K562 (cell line): ENCODE data around the gene TSR3. TPM values are rescaled to one million over a fixed set of nuclear protein-coding genes. Genes with fewer than 3 reads are reported as not detected.

ENCODE experiments used
- ATAC-seq: fragments of 200-7000 bp; cut with Tn5 transposase; 3 replicates; pipeline ENCODE4 v1.9.1; 2020; ENCODE audit warnings: moderate library complexity
- BruUV-seq: library from RNA; stranded (reverse); fragments of 400-500 nt; replicated peaks from 2 replicates; lab custom pipeline; 2021; lab: Mats Ljungman, UMichigan
- CTCF ChIA-PET: fragments of 300-600 bp; formaldehyde crosslinking; extraction: SDS; loops from one replicate; lab custom pipeline; 2021; ENCODE audit warnings: low intra/inter-chr PET ratio; lab: Yijun Ruan, JAX
- POLR2A ChIA-PET: fragments of 300-600, 350-650 bp; sonication (Branson Sonifier 250); formaldehyde crosslinking; extraction: SDS; loops from one replicate; lab custom pipeline; 2021; ENCODE audit warnings: antibody characterized with exemption, inconsistent platforms; lab: Yijun Ruan, JAX
- DNase-seq, 4 experiments: peaks; one replicate each; pipeline versions ENCODE4 v3.0.0 to v3.0.0-alpha.2; 2011 to 2018; ENCODE audit warnings: low spot score in 3 of 4, mixed read lengths in 3 of 4; ENCODE audit errors: extremely low read depth in 1 of 4
- FAIRE-seq: peaks from 2 replicates; lab custom pipeline; 2011; peaks lifted over from hg19 to GRCh38; lab: Jason Lieb, UNC
- H2AFZ ChIP-seq: 2 replicates; pipeline ENCODE4 v1.6.0; 2011; ENCODE audit warnings: low read depth, low read length, control low read depth, inconsistent platforms
- H3K27ac ChIP-seq: fragments of 200-600 bp; 3 replicates; pipeline ENCODE4 v1.8.0; 2011; ENCODE audit warnings: low read depth, mild to moderate bottlenecking, control low read depth, inconsistent platforms, low read length, moderate library complexity, mixed read lengths; ENCODE audit errors: extremely low read depth
- H3K27me3 ChIP-seq, 2 experiments: fragments of 300-600 bp in 1 of 2; 2 replicates in 1 of 2; 3 replicates in 1 of 2; pipeline versions ENCODE4 v1.6.0 to v1.8.0; 2011; ENCODE audit warnings: inconsistent platforms in 2 of 2, low read length in 2 of 2, mild to moderate bottlenecking in 1 of 2, mixed read lengths in 1 of 2, moderate library complexity in 1 of 2; ENCODE audit not compliant: control insufficient read depth in 2 of 2, insufficient read depth in 2 of 2
- H3K36me3 ChIP-seq: fragments of 300-600 bp; 3 replicates; pipeline ENCODE4 v1.8.0; 2011; ENCODE audit warnings: mild to moderate bottlenecking, low read length, inconsistent platforms; ENCODE audit not compliant: control insufficient read depth, insufficient read depth
- H3K4me1 ChIP-seq, 2 experiments: fragments of 200-600 bp in 1 of 2; replicated peaks in 1 of 2; 2 replicates in 1 of 2; 3 replicates in 1 of 2; pipeline versions ENCODE4 v1.5.1 to v1.8.0; 2011; ENCODE audit warnings: inconsistent platforms in 2 of 2, low read length in 2 of 2, mild to moderate bottlenecking in 1 of 2, mixed read lengths in 1 of 2, moderate library complexity in 1 of 2; ENCODE audit not compliant: control insufficient read depth in 2 of 2, insufficient read depth in 2 of 2
- H3K4me2 ChIP-seq: 2 replicates; pipeline ENCODE4 v1.6.1; 2011; ENCODE audit warnings: low read length, control low read depth, inconsistent platforms, mixed read lengths; ENCODE audit not compliant: insufficient read depth
- H3K4me3 ChIP-seq: fragments of 200-600 bp; sonication (generic), shearing (Covaris generic); 2 replicates; pipeline ENCODE4 v1.5.1; 2016; ENCODE audit warnings: control low read depth, inconsistent platforms
- H3K79me2 ChIP-seq: fragments of 200-600 bp; 3 replicates; pipeline ENCODE4 v1.8.0; 2011; ENCODE audit warnings: low read length, inconsistent platforms; ENCODE audit not compliant: control insufficient read depth, insufficient read depth
- H3K9ac ChIP-seq, 2 experiments: 2 replicates each; pipeline versions ENCODE4 v1.6.0 to v1.6.1; 2011; ENCODE audit warnings: low read depth in 2 of 2, low read length in 2 of 2, control low read depth in 1 of 2, inconsistent platforms in 1 of 2, mild to moderate bottlenecking in 1 of 2, mixed read lengths in 1 of 2; ENCODE audit not compliant: insufficient read depth in 1 of 2
- H3K9me1 ChIP-seq: one replicate; pipeline ENCODE4 v1.6.0; 2011; ENCODE audit warnings: inconsistent platforms, mild to moderate bottlenecking, low read length, moderate library complexity; ENCODE audit not compliant: control insufficient read depth, insufficient read depth
- H3K9me3 ChIP-seq: replicated peaks from 2 replicates; pipeline ENCODE4 v1.5.1; 2011; ENCODE audit warnings: low read depth, low read length, inconsistent platforms; ENCODE audit not compliant: control insufficient read depth, insufficient read depth
- H4K20me1 ChIP-seq: replicated peaks from 2 replicates; pipeline ENCODE4 v1.6.1; 2011; ENCODE audit warnings: low read length, inconsistent platforms, mixed read lengths; ENCODE audit not compliant: control insufficient read depth, insufficient read depth
- HDAC2 ChIP-seq: fragments of 450-650 bp; IDR thresholded peaks from 2 replicates; pipeline ENCODE4 v1.6.1; 2016; ENCODE audit warnings: mild to moderate bottlenecking
- ZFX ChIP-seq: sonication (generic); formaldehyde crosslinking; IDR thresholded peaks from 2 replicates; pipeline ENCODE4 v1.8.0; 2022; ENCODE audit warnings: mild to moderate bottlenecking, missing genetic modification reagents, moderate library complexity
- ZNF263 ChIP-seq: sonication (generic); formaldehyde crosslinking; IDR thresholded peaks from 2 replicates; pipeline ENCODE4 v1.8.0; 2022; ENCODE audit warnings: mild to moderate bottlenecking, missing genetic modification reagents, borderline replicate concordance
- ZNF780A ChIP-seq: fragments of 250-450 bp; sonication (Bioruptor Pico); IDR thresholded peaks from 2 replicates; pipeline ENCODE4 v1.5.0; 2021; ENCODE audit warnings: mild to moderate bottlenecking
- WGBS: fragments of 100-300 bp; shearing (Covaris generic); methylation state at CpG from one replicate; pipeline ENCODE4 v1.1.6; 2016; ENCODE audit warnings: low coverage, mixed read lengths; ENCODE audit not compliant: insufficient coverage; ENCODE audit errors: missing lambda C conversion rate; 5-methylcytosine and 5-hydroxymethylcytosine counted together
- in situ Hi-C: fragments of 300-500 bp; cut with MboI; formaldehyde crosslinking; loops from 4 replicates; pipeline ENCODE4 v1.15.0; 2018; ENCODE audit warnings: inconsistent platforms, mixed read lengths
- intact Hi-C: fragments of 100-400 bp; cut with micrococcal nuclease; formaldehyde crosslinking; loops from 2 replicates; pipeline ENCODE4 v1.14.2; 2022
- polyA plus RNA-seq, 8 experiments: library from polyadenylated mRNA; depleted of rRNA in 4 of 8; stranded (reverse) in 5 of 8; unstranded in 3 of 8; fragments of >200 nt; fragmentation: Nextera tagmentation in 2 of 8; fragmentation: Illumina TruSeq in 1 of 8; extraction: Ambion mirVana in 2 of 8; extraction: Trizol in 1 of 8; gene quantifications; 2 replicates each; pipeline versions ENCODE4 v1.2.1 to v1.2.3, GENCODE V29; 2011 to 2014; ENCODE audit warnings: inconsistent platforms in 1 of 8, missing spikeins in 1 of 8
- total RNA-seq, 7 experiments: library from RNA; depleted of rRNA in 6 of 7; stranded (reverse); fragments of >200 nt in 6 of 7; fragmentation: Illumina TruSeq in 2 of 7; extraction: Trizol in 2 of 7; gene quantifications; 2 replicates each; pipeline versions ENCODE4 v1.2.1 to v1.2.3, GENCODE V29; 2011 to 2021; ENCODE audit warnings: low replicate concordance in 1 of 7
- TF ChIP-seq, protein P1 (sequence below): sonication (generic); formaldehyde crosslinking; IDR thresholded peaks from 2 replicates; pipeline ENCODE4 v1.8.1; 2023; ENCODE audit warnings: mild to moderate bottlenecking, missing genetic modification reagents

TSR3 gene
- total and polyA plus RNA-seq, 9 of the 15 experiments (the other 6 are each of a cell fraction or from before 2014, with no cell fraction given), result 1.5 to 74.8 (median 16.5) TPM

GRCh38 chr16:1332618-1333148 is 19.0 kb downstream of the TSR3 start:
- no peak for FAIRE-seq
- CTCF ChIA-PET, result no interaction called here
- BruUV-seq, result no TSS peak
- H3K4me2 ChIP-seq, result peak overlapping the region; percentile 66; the same call in 1 of the 2 replicates
- 0 out of 2 replicates have a peak, but pooled peaks cover 4% of the 10 kb centered on the region for H3K9me3 ChIP-seq
- TF ChIP-seq ZFX (CRISPR knock-in tag), result 0 out of 2 replicates have a peak, but pooled peaks have one; percentile 19
- TF ChIP-seq, protein P1, sequence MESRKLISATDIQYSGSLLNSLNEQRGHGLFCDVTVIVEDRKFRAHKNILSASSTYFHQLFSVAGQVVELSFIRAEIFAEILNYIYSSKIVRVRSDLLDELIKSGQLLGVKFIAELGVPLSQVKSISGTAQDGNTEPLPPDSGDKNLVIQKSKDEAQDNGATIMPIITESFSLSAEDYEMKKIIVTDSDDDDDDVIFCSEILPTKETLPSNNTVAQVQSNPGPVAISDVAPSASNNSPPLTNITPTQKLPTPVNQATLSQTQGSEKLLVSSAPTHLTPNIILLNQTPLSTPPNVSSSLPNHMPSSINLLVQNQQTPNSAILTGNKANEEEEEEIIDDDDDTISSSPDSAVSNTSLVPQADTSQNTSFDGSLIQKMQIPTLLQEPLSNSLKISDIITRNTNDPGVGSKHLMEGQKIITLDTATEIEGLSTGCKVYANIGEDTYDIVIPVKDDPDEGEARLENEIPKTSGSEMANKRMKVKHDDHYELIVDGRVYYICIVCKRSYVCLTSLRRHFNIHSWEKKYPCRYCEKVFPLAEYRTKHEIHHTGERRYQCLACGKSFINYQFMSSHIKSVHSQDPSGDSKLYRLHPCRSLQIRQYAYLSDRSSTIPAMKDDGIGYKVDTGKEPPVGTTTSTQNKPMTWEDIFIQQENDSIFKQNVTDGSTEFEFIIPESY (CRISPR knock-in tag), result peak; percentile 1; the same call in 1 of the 2 replicates
- 0 out of 2 replicates have a peak, but pooled peaks have one; percentile 20 for TF ChIP-seq HDAC2
- TF ChIP-seq ZNF780A (CRISPR knock-in tag), result no peak
- peak; percentile 73; the same call in 1 of the 2 replicates for TF ChIP-seq ZNF263 (CRISPR knock-in tag)
- DNase-seq, result no peak
- peak overlapping the region; percentile 51 for H3K4me3 ChIP-seq
- ATAC-seq, result peak; percentile 7; the same call in 1 of the 3 replicates
- H2AFZ ChIP-seq, result peak overlapping the region; percentile 86; the same call in 1 of the 2 replicates
- peak overlapping the region; percentile 90; the same call in 1 of the 3 replicates for H3K27ac ChIP-seq
- 0 out of 2 replicates have a peak, but pooled peaks cover 9% of the 10 kb centered on the region for H4K20me1 ChIP-seq
- no peaks in the 10 kb centered on the region for H3K9me1 ChIP-seq
- peak overlapping the region; percentile 10 to 85; a peak in 3 of 4 replicates for H3K9ac ChIP-seq
- H3K4me1 ChIP-seq, result peaks cover 17 to 74% of the 10 kb centered on the region in 2 experiments
- intact Hi-C loops, result no loop called here
- no peaks in the 10 kb centered on the region for H3K36me3 ChIP-seq
- in situ Hi-C loops, result no loop called here
- WGBS, result 41% methylated on average over 22 of the region's 26 CpGs
- POLR2A ChIA-PET, result interaction anchor here (0.6 to 1.5 kb wide), 8 partner anchors 11 to 907 kb away, joined by 3 to 5 read pairs (median 3); partner anchors contain the start of gene UBE2I
- peaks cover 6 to 19% of the 10 kb centered on the region in 2 experiments; a peak in 3 of 5 replicates for H3K27me3 ChIP-seq
- no peaks in the 10 kb centered on the region for H3K79me2 ChIP-seq
